Loucy (cell line): ENCODE data around the gene MTCP1.

ENCODE experiments used
- H2AFZ ChIP-seq: fragments of 200-600 bp; sonication (generic); 2 replicates; pipeline ENCODE4 v1.6.0; 2016; ENCODE audit warnings: antibody characterized with exemption, mild to moderate bottlenecking, low read length, moderate library complexity
- H3F3A ChIP-seq: fragments of 200-600 bp; 2 replicates; pipeline ENCODE4 v1.6.0; 2016; ENCODE audit warnings: antibody characterized with exemption, low read depth, mild to moderate bottlenecking
- H3K27me3 ChIP-seq: fragments of 200-600 bp; sonication (generic); 2 replicates; pipeline ENCODE4 v1.6.1; 2014; ENCODE audit warnings: low read length, mild to moderate bottlenecking; ENCODE audit not compliant: insufficient read depth, poor library complexity, severe bottlenecking
- H3K36me3 ChIP-seq: fragments of 200-600 bp; sonication (generic); 2 replicates; pipeline ENCODE4 v1.6.1; 2016; ENCODE audit warnings: low read length; ENCODE audit not compliant: insufficient read depth
- H3K4me1 ChIP-seq: fragments of 200-600 bp; sonication (generic); 2 replicates; pipeline ENCODE4 v1.5.1; 2014; ENCODE audit warnings: low read length, mild to moderate bottlenecking; ENCODE audit not compliant: insufficient read depth, poor library complexity, severe bottlenecking
- H3K4me2 ChIP-seq: fragments of 200-600 bp; sonication (generic); 2 replicates; pipeline ENCODE4 v1.6.0; 2014; ENCODE audit warnings: antibody characterized with exemption, low read length, low read depth, mild to moderate bottlenecking; ENCODE audit not compliant: poor library complexity, severe bottlenecking
- H3K4me3 ChIP-seq: fragments of 200-600 bp; sonication (generic); 2 replicates; pipeline ENCODE4 v1.5.1; 2014; ENCODE audit warnings: low read length, mild to moderate bottlenecking, mixed read lengths; ENCODE audit not compliant: poor library complexity, severe bottlenecking
- H3K79me2 ChIP-seq: fragments of 200-600 bp; sonication (generic); 2 replicates; pipeline ENCODE4 v1.6.1; 2014; ENCODE audit warnings: low read length; ENCODE audit not compliant: insufficient read depth
- H3K9ac ChIP-seq: fragments of 200-600 bp; sonication (generic); 2 replicates; pipeline ENCODE4 v1.6.0; 2014; ENCODE audit warnings: mild to moderate bottlenecking, low read depth, low read length, moderate library complexity; ENCODE audit not compliant: poor library complexity, severe bottlenecking
- H3K9me2 ChIP-seq: fragments of 200-600 bp; sonication (generic); replicated peaks from 2 replicates; pipeline ENCODE4 v1.6.1; 2016; ENCODE audit warnings: low read depth, low read length, mixed read lengths
- H3K9me3 ChIP-seq: fragments of 200-600 bp; sonication (generic); 2 replicates; pipeline ENCODE4 v1.6.1; 2014; ENCODE audit warnings: mild to moderate bottlenecking, antibody characterized with exemption, low read length, low read depth; ENCODE audit not compliant: insufficient read depth
- H4K20me1 ChIP-seq: fragments of 200-600 bp; sonication (generic); 2 replicates; pipeline ENCODE4 v1.6.0; 2014; ENCODE audit warnings: antibody characterized with exemption, low read length, mild to moderate bottlenecking; ENCODE audit not compliant: insufficient read depth, poor library complexity, severe bottlenecking
- EZH2phosphoT487 ChIP-seq: fragments of 200-600 bp; IDR thresholded peaks from 2 replicates; pipeline ENCODE4 v1.6.1; 2018; ENCODE audit warnings: antibody characterized with exemption, mild to moderate bottlenecking, moderate library complexity, borderline replicate concordance
- TF ChIP-seq, protein P1 (sequence below): fragments of 200-600 bp; sonication (generic); conservative IDR thresholded peaks from 2 replicates; pipeline ENCODE4 v1.5.1; 2014; ENCODE audit warnings: mild to moderate bottlenecking, antibody characterized with exemption, low read length

Gene MTCP1

DNA sequence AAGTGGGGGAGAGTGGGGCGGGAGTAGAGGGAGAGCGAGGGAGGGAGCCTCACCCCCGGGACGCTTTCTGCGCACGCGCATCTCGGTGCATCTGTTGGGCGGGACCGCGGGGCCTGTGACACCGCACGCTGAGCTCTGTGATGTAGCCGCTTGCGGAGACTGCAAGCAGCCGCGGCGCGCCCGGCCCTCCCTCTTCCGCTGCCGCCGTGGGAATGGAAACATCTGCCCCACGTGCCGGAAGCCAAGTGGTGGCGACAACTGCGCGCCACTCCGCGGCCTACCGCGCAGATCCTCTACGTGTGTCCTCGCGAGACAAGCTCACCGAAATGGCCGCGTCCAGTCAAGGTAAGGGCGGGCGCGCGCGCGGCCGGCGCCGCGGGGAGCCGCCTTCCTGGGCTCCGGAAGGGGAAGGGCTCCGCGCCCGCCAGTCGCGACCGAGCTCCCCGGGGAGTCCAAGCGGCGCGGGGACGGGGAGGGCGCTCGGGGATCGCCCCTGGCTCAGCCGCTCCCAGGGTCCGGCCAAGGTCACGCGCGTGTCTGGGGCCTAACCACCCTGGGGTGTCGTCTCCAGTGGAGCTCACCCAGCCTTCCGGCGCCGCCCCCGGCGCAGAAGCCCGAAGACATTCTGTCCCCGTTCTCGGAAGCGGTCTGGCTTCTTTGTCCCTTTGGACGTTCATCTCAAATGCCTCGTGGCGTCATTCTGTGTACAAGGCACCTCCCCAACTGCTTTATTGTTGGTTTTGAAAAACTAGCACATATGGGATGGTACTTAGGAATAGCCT is 44.0 kb downstream of the MTCP1 start, which contains the start of gene FUNDC2:
Gene FUNDC2 (plus strand): TSS at position 118 of the 782 bp plus-strand sequence. CDS start 95 bp downstream, at position 213.
- Histone ChIP-seq H3K4me1 (peaks cover 11% of the 10 kb centered on the region), H3K4me2 (peak within 1 kb of the TSS; percentile 97), H3K36me3 (no peaks in the 10 kb centered on the region), H3K4me3 (peak within 1 kb of the TSS; percentile 100), H3K9me3 (no peaks in the 10 kb centered on the region), H3K9me2 (no peaks in the 10 kb centered on the region), H3F3A (peaks cover 8% of the 10 kb centered on the region), H3K27me3 (no peaks in the 10 kb centered on the region), H3K9ac (peak within 1 kb of the TSS; percentile 95), H4K20me1 (no peaks in the 10 kb centered on the region), H2AFZ (peak within 1 kb of the TSS; percentile 94), H3K79me2 (peaks cover 36% of the 10 kb centered on the region)
- TF ChIP-seq, protein P1, sequence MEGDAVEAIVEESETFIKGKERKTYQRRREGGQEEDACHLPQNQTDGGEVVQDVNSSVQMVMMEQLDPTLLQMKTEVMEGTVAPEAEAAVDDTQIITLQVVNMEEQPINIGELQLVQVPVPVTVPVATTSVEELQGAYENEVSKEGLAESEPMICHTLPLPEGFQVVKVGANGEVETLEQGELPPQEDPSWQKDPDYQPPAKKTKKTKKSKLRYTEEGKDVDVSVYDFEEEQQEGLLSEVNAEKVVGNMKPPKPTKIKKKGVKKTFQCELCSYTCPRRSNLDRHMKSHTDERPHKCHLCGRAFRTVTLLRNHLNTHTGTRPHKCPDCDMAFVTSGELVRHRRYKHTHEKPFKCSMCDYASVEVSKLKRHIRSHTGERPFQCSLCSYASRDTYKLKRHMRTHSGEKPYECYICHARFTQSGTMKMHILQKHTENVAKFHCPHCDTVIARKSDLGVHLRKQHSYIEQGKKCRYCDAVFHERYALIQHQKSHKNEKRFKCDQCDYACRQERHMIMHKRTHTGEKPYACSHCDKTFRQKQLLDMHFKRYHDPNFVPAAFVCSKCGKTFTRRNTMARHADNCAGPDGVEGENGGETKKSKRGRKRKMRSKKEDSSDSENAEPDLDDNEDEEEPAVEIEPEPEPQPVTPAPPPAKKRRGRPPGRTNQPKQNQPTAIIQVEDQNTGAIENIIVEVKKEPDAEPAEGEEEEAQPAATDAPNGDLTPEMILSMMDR: no peak
- no peak for TF ChIP-seq EZH2phosphoT487

GRCh38 chrX:155026420-155026726 is 44.6 kb downstream of the MTCP1 start:
- H3K9me3 ChIP-seq: no peaks in the 10 kb centered on the region
- no peaks in the 10 kb centered on the region for H3K27me3 ChIP-seq
- no peaks in the 10 kb centered on the region for H3K36me3 ChIP-seq
- H3K9ac ChIP-seq: peak overlapping the region; percentile 79
- H3K4me3 ChIP-seq: peak overlapping the region; percentile 100
- peaks cover 11% of the 10 kb centered on the region for H3K4me1 ChIP-seq
- TF ChIP-seq, protein P1: no peak
- TF ChIP-seq EZH2phosphoT487: no peak
- peaks cover 8% of the 10 kb centered on the region for H3F3A ChIP-seq
- H3K4me2 ChIP-seq: peak overlapping the region; percentile 76
- peaks cover 31% of the 10 kb centered on the region for H3K79me2 ChIP-seq
- H3K9me2 ChIP-seq: no peaks in the 10 kb centered on the region
- no peaks in the 10 kb centered on the region for H4K20me1 ChIP-seq
- H2AFZ ChIP-seq: peak overlapping the region; percentile 83; the same call in 1 of the 2 replicates

- Histone ChIP-seq H4K20me1 (no peaks in the 10 kb centered on the region), H3K36me3 (no peaks in the 10 kb centered on the region), H3F3A (peaks cover 8% of the 10 kb centered on the region), H3K79me2 (peaks cover 17% of the 10 kb centered on the region), H3K4me1 (peaks cover 10% of the 10 kb centered on the region), H3K9me2 (no peaks in the 10 kb centered on the region), H2AFZ (no peak overlapping the region), H3K9me3 (no peaks in the 10 kb centered on the region), H3K27me3 (no peaks in the 10 kb centered on the region), H3K4me3 (no peak overlapping the region), H3K9ac (no peak overlapping the region), H3K4me2 (no peak overlapping the region)
- TF ChIP-seq, protein P1: no peak
- TF ChIP-seq EZH2phosphoT487: no peak
Measured at GRCh38 chrX:155023907-155024833, 46.8 kb downstream of the MTCP1 start.
